GM12878 (cell line): ENCODE data around the gene BAZ2B.

Experiments used
- HDAC6 ChIP-seq: fragments of 200-600 bp; sonication (generic); IDR thresholded peaks from one replicate; pipeline ENCODE4 v1.8.0; 2017; ENCODE audit warnings: antibody characterized with exemption; ENCODE audit not compliant: unreplicated experiment
- POLR2A ChIP-seq: IDR thresholded peaks from 2 replicates; pipeline ENCODE4 v1.6.1; 2011; ENCODE audit warnings: low read depth, mild to moderate bottlenecking, low read length
- TF ChIP-seq, protein P1 (sequence below), 3 experiments: IDR thresholded peaks in 2 of 3; conservative IDR thresholded peaks in 1 of 3; 2 replicates each; pipeline ENCODE4 v1.5.1; 2011; ENCODE audit warnings: low read depth in 3 of 3, low read length in 3 of 3, mild to moderate bottlenecking in 3 of 3, control low read depth in 2 of 3, moderate library complexity in 2 of 3, inconsistent platforms in 1 of 3, mixed read lengths in 1 of 3; ENCODE audit not compliant: control insufficient read depth in 2 of 3, insufficient read depth in 1 of 3; ENCODE audit errors: extremely low read depth in 1 of 3

- TF ChIP-seq POLR2A, result no peak
- TF ChIP-seq HDAC6, result no peak
- TF ChIP-seq, protein P1, sequence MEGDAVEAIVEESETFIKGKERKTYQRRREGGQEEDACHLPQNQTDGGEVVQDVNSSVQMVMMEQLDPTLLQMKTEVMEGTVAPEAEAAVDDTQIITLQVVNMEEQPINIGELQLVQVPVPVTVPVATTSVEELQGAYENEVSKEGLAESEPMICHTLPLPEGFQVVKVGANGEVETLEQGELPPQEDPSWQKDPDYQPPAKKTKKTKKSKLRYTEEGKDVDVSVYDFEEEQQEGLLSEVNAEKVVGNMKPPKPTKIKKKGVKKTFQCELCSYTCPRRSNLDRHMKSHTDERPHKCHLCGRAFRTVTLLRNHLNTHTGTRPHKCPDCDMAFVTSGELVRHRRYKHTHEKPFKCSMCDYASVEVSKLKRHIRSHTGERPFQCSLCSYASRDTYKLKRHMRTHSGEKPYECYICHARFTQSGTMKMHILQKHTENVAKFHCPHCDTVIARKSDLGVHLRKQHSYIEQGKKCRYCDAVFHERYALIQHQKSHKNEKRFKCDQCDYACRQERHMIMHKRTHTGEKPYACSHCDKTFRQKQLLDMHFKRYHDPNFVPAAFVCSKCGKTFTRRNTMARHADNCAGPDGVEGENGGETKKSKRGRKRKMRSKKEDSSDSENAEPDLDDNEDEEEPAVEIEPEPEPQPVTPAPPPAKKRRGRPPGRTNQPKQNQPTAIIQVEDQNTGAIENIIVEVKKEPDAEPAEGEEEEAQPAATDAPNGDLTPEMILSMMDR (IDR thresholded peaks at IDR 0.05 in 2 of 3, conservative IDR thresholded peaks at IDR 0.05 in 1 of 3; ENCODE audit: control insufficient read depth in 2 of 3, extremely low read depth in 1 of 3, insufficient read depth in 1 of 3, low read depth in 3 of 3, low read length in 3 of 3), result no peak
Measured at GRCh38 chr2:159475793-159476192, 140.6 kb downstream of the BAZ2B start.
